Activated T-helper 9 cell treated with anti-CD3 and anti-CD28 coated beads, Interleukin-2, amount 50 U/mL, for 16 hours (primary cell): ENCODE data around the gene NHSL2.

Source experiments
- DNase-seq: peaks from one replicate; pipeline ENCODE4 v3.0.0-alpha.2; 2020; ENCODE audit warnings: low read depth

The NHSL2 gene

DNA sequence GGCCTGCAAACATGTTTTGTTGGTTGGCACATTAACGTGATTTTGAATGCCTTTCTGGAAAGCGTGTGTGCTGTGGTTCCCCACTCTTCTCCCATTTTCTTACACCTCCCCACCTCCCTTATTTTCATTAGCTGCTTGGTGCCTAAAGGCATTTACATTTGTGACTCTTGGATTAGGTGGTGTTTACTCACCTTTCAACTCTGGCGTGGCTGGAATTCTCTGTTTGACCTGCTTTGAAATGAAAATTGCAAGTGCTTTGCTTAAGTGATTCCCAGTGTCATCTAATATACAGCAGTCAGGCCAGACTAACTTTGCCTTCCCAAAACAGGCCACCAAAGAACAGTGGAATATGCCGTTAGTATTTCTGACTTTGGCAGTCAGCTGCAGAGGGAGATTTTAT is 80.5 kb downstream of the NHSL2 start:
- DNase-seq: no peak

DNA sequence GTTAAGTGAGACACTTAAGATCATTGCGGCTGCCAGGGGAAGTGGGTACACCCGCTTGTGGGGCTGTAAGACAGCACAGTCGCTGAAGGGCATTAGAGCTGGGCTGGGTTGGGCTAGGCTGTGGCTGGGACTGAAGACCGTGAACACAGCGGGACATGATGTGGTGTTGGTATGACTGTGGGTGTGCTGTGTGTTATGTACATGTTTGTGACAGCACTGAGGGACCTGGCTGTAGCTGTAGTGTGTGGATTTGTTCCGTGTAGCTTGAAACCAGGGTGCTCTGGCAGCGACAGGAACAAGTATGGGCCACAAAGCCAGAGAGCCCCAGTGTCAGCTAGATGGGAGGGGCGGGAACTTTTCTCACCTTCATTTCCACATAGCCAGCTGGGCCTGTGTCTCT is 82.1 kb downstream of the NHSL2 start:
- no peak for DNase-seq

DNA sequence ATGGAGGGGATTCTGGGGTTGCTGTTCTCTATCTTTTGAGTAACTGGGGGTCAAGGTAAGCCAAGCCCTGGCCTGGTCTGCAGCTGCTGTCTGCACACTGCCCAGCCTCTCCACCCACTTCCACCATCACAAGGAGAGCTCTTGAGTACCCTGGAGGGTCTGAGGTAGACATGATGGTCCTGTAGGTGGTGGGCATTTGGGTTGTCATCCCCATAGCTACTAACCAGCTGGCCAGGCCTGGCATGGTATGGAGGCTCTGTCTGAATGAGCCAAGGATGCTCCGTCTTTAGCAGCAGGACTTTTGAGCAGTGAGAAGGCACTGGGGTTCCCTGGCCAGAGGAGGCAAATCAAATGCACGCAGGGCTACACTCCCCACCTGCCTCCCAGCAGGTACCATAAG is 82.7 kb downstream of the NHSL2 start:
- DNase-seq: no peak

- no peak for DNase-seq
Measured at GRCh38 chrX:71994601-71995000, 84.0 kb downstream of the NHSL2 start.

DNA sequence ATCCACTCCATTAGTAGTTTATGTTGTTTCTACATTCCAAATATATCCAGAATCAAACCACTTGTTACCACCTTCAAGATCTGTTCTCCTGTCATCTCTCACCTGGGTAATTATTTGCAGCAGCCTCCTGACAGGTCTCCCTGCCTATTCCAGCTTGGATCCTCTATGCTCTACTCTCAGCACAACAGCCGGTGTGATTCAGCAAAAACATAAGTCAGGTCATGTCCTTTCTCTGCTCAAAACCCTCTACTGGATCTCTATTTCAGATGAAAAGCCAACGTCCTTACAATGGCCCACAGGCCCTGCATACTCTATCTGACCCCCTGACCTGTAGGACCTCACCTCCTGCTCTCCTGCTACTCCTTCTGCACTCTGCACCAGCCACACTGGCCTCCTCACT is 84.5 kb downstream of the NHSL2 start:
- no peak for DNase-seq

- DNase-seq: no peak
Measured at GRCh38 chrX:71996136-71996535, 85.5 kb downstream of the NHSL2 start.

DNA sequence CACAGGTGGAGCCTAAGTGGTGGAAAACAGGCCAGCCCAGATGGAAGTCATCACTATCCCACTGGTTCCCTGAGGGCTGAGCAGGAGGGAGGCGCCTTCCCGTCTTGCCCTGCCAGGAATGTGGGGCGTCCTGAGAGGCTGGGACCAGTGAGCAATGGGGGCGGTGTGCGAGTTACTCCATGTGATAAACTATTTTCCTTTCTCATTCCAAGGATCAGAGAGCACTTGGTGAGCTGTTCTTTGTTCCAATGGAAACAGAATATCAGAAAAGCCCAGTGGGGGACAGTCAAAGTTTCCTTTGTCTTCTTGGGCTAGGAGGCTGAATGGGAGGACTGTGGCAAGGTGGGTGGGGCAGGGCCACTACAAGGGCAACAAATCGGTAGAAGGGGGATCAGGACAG is 86.2 kb downstream of the NHSL2 start:
- DNase-seq: no peak

GRCh38 chrX:71997320-71997719 is 86.7 kb downstream of the NHSL2 start:
- DNase-seq: no peak

DNA sequence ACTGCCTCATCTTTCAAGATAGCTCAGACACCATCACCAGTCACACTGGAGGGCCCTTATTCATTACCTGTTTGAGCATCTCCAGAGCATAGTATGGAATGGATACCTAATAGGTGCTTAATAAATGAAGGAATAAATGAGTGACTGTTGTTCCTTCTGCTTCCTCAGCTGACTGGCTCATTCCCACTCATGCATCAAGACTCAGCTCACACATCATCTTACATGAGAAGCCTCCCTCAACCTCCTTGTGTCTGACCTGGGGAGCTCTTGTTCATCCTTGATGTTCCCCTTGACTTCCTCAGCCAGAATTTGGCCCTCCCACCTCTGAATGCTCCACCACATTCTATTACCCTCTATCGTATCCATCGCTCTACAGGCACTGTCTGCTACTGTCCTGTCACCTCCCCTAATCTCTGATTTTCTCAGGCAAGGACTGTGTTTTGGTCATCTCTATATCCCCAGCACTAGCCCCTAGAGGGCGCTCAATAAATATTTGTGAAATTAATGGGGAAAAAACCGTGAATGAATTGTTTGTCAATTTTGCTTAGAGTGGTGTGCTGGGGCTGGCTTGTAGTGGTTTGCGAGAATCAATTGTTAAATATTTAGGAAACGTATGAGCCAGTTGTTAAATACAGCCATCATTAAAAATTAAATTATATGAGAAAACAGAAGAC is 88.3 kb downstream of the NHSL2 start:
- no peak for DNase-seq

DNA sequence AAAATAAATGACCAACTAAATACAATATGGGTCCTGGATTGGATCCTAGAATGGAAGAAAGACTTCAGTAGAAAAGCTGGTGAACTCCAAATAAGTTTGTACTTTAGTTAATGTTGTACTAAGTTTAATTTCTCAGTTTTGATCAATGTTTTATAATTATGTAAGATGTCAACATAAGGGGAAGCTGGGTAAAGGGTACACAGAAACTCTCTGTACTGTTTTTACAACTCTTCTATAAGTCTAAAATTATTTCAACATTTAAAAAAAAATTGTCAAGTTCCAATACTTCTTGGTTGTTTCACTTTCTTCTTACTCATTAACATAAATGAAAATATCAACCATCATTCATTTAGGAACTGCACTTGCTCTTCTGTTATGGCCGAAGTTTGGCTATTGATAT is 88.9 kb downstream of the NHSL2 start:
- no peak for DNase-seq

DNA sequence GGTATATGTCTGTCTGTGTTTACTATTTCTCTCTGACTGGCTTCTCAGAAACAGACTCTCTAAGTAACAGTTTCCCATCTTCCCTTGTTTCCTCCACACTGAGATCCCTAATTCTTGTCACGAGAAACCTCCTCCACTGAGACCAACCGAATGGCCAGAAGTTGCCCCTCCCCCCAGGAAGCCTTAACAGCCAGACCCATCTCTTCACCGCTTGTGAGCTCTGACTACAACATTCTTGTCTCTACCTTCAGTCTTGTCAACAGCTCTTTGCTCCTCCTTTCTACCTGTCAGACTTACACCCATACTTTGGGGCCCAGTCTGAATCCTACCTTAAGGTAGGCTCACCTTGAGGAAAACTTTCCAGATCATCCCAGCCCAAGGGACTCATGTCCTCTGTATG is 90.8 kb downstream of the NHSL2 start:
- no peak for DNase-seq

- DNase-seq: no peak
Measured at GRCh38 chrX:72001906-72002305, 91.3 kb downstream of the NHSL2 start.

DNA sequence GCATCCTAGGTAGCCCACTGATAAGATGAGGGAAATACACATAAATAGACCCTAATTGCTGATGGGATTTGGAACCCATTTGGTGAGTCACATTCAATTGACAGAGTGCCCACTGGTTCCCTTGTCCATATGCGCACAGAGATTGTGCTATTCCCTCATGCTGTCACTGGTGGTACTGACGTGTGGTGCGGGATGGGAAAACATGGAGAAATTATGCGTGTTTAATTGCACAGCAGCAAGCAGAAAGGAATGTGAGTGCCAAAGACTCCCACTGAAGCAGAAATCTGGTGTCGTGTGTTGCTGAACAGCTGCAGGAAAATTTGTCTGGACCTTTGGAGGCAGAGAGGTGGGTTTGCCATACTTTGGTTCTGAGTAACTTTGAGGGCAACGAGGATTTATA is 92.2 kb downstream of the NHSL2 start:
- no peak for DNase-seq

GRCh38 chrX:72003811-72004750 is 93.4 kb downstream of the NHSL2 start:
- no peak for DNase-seq

GRCh38 chrX:72005046-72005445 is 94.4 kb downstream of the NHSL2 start:
- no peak for DNase-seq

- DNase-seq: no peak
Measured at GRCh38 chrX:72006461-72006860, 95.8 kb downstream of the NHSL2 start.

DNA sequence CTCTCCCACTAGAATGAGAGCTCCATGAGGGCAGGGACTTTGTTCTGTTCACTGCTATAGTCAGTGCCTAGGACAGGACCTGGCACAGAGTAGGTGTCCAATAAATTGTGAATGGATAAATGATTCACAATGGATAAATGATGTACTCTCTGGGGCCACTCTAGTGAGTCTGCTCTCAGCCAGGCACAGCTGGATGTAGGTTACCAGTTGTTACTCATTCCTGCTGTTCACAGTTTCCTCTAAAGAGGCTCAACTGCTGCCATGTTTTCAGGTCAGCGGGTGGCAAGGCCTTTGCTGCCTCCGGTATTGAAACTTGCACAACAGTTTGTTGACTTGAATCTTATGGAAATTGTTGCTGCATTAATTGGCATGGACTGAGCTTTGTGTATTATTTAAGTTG is 99.1 kb downstream of the NHSL2 start:
- DNase-seq: no peak

DNA sequence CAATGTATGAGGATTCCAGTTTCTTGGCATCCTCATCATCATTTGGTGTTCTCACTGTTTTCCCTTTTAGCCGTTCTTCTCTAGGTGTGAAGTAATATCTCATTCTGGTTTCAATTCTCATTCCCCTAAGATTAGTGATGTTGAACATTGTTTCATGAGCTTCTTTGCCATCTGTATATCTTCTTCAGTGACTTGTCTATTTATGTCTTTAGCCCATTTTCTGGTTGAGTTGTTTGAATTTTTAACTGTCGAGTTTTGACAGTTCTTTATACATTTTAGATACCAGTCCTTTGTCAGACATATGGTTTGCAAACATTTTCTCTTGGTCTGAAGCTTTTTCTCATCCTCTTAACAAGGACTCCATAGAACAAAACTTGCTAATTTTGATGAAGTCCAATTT is 101.1 kb downstream of the NHSL2 start:
- DNase-seq: no peak

GRCh38 chrX:72015383-72015782 is 104.7 kb downstream of the NHSL2 start:
- no peak for DNase-seq

- no peak for DNase-seq
Measured at GRCh38 chrX:72016881-72017783, 106.5 kb downstream of the NHSL2 start.

DNA sequence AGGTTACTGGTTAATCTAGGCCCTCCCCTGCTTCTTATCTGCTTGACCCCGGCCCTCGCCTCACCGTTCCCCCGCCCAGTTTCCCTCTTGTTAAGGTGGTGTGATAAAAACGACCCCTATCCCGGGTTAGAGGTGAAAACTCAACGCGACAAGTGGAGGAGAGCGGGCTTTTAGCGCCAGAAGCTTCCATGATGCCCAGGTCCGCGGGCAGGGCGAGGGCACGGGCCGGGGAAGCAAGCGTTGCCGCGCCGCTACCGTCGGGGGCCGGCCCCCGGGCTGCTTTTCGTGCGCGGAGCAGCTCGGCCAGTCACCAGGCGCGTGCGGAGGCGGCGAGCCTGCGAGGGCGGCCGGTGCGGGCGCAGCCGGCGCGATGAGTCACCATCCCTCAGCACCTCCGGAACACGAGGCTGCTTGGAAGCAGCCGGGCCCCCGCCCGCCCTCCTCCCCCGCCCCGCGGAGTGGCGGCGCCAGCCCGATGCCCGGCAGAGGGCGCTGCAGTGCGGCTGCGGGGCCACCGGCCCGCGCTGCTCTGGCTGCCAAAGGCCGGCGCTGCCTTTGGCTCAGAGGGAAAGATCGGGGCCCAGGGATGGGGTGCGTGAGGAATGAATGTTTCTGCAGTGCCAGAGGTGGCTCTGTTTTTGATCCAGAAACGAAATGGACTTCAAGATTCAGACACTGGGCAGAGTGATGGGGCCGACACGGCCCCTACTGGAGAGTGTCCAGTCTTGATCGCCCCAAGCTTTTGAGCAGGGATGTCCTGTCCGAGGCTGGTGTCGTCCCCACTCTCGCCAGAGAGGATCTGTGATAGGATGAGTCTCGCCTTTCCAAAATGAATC is 107.8 kb downstream of the NHSL2 start:
- DNase-seq: peak; percentile 77

GRCh38 chrX:72019487-72019886 is 108.8 kb downstream of the NHSL2 start:
- DNase-seq: no peak
